HG03565 (cell line): ENCODE measurements around the gene USP15.

Experiments
- ATAC-seq: cut with Tn5 transposase; IDR thresholded peaks from one replicate; pipeline ENCODE4 v1.9.1; 2021; ENCODE audit warnings: mild to moderate bottlenecking, moderate library complexity; ENCODE audit not compliant: unreplicated experiment

The USP15 gene

DNA sequence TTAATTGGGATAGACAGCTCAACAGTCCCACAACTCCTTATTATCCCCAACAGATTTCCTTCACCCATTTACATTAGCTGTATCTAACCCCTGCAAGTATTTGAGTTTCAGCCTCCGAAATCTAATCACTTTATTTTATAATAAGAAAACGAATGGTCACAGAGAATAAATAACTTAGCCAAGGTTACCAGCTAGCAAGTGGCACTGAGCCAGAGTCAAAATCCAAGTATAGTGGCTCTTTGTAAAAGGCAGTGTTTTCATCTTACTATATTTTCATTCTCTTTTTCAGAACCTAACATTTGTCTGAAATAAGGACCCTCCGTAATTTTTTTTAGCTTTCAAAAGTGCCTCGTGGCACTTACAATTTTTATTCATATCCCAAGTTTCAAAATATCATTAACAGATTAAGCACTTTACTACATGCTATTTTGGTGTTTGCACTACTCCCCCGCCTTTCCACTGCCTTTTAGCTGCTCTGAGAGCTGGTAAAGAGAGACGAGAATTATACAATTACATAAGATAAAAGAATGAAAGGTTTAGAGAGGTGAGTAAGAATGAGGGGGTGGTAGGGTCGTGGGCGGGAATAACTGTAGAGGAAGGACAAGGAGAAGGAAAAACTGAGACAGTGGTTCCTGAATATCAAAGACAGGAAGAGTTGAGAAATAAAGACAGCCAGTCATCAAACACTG, 3.7 kb upstream of the USP15 start:
- no peak for ATAC-seq

- ATAC-seq: no peak
These were observed 2.0 kb upstream of the USP15 start for GRCh38 chr12:62258231-62258630.

DNA sequence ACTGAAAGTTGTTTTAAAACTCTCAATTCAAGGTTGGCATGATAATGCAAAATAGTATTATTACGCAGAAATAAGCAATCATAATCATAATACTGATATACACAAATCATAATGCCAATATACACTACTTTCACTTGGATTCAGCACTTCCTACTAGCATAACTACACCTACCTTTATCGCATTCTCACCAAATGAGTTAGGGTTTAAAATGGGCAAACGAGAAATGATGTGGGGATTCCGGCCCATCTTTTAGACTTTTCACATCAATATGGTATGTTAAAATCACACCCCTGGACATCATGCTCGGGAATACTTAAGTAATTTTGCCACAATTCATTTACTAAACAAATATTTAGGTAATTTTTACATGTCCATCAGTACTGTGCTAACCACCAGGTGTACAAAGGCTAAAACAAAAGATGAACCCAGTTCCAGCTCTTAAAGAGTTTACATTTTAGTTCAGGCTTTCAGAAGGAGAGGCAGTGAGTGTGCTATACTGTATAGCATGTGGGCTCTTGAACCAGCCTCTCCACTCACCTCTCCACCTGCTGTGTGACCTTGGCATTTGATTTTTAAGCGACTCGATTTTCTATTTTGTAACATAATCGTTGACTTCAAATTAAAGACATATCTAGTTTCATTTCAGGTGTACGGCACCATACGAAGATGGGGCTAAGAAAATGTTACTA, 1.1 kb upstream of the USP15 start:
- ATAC-seq: no peak

- peak; percentile 1 for ATAC-seq
These were observed 592 bp upstream of the USP15 start for GRCh38 chr12:62259631-62259992.

- ATAC-seq: peak; percentile 43
These were observed 804 bp downstream of the USP15 start for GRCh38 chr12:62260733-62261683.

DNA sequence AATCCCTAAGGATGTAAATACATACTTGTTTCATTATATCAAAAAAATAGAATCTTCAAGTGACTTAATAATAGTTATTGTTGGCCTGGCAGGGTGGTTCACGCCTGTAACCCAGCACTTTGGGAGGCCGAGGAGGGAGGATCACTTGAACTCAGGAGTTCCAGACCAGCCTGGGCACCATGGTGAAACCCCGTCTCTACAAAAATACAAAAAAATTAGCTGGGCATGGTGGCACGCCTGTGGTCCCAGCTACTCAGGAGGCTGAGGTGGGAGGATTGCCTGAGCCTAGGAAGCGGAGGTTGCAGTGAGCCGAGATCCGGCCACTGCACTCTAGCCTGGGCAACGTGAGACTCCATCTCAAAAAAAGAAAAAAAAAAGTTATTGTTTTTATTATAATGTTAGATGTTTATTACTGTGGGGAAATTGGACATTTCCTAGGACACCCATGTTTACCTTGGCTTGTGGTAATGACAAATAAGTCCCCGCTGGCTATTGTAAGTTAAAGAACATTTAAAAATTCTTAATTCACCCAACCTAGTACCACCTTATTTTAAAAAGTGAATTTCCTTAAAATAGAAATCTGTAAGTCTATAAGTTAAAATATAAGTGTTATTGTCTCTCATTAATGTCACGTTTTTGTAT, 1.8 kb downstream of the USP15 start:
- ATAC-seq: no peak

GRCh38 chr12:62263232-62263631, 3.0 kb downstream of the USP15 start:
- no peak for ATAC-seq

DNA sequence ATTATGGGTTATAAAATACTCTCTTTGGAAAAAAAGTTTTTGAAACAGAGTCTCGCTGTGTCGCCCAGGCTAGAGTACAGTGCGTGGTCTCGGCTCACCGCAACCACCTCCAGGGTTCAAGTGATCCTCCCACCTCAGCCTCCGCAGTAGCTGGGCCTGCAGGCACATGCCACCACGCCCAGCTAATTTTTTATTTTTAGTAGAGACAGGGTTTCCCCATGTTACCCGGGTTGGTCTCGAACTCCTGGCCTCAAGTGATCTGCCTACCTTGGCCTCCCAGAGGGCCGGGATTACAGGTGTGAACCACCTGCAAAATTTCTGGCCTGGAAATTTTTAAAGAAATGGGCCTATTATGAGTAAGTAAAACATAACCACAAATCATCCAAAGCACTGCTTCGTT, 3.8 kb downstream of the USP15 start:
- ATAC-seq: no peak

GRCh38 chr12:62264706-62265105, 4.5 kb downstream of the USP15 start:
- ATAC-seq: no peak

GRCh38 chr12:62265511-62265910, 5.3 kb downstream of the USP15 start:
- ATAC-seq: no peak

DNA sequence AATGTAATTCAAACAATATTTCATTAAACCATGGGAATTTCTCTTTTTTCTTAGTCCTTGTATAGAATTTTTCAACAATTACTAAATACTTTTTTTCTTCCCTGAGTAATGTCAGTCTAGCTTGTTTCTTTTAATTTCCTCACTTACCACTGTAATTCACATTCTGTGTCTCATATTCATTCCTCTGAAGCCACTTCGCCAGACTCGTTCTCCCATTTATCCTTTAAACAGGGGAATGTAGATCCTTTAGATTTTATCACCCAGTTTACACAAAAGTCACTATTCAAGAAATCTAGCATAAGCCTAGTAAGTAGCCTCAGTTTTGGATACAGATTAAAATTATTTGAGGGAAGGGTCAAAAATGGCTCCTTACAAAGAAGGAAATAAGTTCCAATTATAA, 6.8 kb downstream of the USP15 start:
- ATAC-seq: no peak

DNA sequence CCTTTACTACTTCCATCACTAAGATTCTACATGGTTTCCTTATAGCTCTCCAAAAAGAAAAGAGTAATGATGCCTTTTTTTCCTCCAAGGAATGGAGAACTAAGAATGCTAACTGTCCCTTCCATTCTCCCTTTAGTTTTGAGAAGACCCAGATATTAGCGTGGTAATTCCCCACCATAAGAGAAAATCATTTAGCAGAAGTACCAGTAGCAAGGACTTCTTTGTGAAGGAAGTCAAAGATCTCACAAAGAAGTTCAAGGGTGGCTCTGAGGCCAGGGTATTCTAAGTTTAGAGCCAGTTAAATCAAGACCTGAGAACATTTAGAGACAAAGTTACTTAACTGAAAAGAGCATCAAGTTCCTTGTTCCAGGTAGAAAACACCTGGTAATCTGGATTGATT, 7.3 kb downstream of the USP15 start:
- peak; percentile 33 for ATAC-seq

DNA sequence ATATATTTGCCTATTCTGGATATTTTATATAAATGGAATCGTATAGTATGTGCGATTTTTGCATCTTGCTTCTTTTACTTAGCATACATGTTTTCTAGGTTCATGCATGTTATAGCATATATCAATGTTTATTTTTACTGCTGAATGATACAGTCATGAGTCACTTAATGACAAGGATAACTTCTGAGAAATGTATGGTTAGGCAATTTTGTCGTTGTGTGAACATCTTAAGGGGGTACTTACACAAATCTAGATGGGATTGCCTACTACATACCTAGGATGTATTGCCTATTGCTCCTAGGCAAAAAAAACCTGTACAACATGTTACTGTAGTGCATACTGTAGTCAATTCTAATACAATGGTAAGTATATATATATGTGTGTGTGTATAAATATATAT, 8.8 kb downstream of the USP15 start:
- ATAC-seq: no peak

DNA sequence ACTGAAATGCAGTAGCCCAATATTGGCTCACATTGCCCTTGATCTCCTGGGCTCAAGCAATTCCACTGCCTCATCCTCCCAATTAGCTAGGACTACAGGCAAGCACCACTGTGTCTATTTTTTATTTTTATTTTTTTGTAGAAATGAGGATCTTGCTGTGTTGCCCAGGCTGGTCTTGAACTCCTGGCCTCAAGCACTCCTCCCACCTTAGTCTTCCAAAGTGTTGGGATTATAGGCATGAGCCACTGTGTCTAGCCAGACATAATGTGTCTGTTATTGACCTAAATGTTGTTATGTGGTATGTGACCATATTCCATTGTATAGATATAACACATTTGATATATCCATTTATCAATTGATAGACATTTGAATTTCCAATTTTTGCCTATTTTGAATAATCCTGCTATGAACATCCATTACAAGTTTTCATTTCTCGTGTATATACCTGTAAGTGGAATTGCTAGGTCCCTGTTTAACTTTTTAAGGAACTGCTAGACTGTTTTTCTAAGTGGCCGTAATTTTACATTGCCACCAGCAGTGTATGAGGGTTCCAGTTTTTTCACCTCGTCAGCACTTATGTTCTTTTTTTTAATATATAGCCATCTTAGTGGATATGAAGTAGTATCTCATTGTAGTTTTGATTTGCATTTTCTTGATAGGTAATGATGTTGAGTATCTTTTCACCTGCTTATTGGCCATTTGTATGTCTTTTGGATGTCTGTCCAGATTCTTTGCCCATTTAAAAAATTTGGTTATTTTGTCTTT, 9.4 kb downstream of the USP15 start:
- ATAC-seq: no peak

GRCh38 chr12:62270384-62270783, 10.2 kb downstream of the USP15 start:
- no peak for ATAC-seq

GRCh38 chr12:62270872-62271271, 10.7 kb downstream of the USP15 start:
- no peak for ATAC-seq

DNA sequence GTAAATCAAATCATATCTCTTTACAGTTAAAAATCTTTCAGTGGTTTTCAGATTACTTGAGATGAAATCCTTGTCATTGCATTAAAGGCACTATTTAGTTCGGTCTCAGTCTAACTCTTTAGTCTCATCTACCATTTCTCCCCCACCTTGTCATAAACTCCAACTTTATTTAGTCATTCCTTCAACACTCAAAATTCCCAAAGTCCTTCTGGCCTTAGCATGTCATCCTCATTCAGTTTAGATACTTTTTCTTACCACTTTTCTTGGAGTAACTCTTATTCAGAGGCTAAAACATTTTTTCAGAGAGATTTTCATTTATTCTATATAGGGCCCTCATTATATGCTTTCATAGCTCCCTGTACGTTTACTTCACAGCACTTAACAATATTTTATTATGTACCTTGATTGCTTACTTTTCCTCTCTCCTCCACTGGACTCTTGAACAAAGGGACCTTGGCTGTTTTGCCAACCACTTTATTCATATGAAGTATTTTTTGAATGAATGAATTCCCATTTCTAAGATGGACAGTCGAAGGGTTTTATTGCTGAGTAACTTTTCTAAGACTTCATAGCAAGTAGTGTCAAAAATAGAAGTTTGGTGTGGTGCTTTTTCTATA, 12.8 kb downstream of the USP15 start:
- ATAC-seq: no peak

- ATAC-seq: no peak
These were observed 13.6 kb downstream of the USP15 start for GRCh38 chr12:62273724-62274380.

- no peak for ATAC-seq
These were observed 17.8 kb downstream of the USP15 start for GRCh38 chr12:62278022-62278421.

- no peak for ATAC-seq
These were observed 18.9 kb downstream of the USP15 start for GRCh38 chr12:62279058-62279457.
